GM21390 (cell line): ENCODE data around the gene COPS3.

Source experiments
- ATAC-seq: cut with Tn5 transposase; IDR thresholded peaks from one replicate; pipeline ENCODE4 v1.9.1; 2021; ENCODE audit not compliant: unreplicated experiment

COPS3 gene

DNA sequence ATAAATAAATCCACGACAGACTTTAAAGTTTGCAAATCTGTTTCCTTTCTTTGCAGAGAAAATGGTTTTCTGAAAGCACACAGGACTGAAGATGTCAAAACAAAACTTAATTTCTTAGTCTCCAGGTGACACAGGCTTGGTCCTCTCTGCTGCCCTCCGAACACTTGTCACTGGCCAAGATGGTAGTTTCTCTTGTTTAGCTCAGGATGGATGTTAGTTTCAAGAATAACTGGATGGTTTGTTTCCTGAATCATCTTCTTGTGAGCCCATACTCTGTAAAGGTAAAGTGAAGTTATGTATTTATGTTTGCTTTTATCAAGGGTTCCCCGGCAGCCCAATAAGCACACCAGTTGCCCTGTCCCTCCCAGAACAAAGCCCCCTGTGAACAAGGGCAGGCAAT is 34.2 kb downstream of the COPS3 start:
- ATAC-seq, result no peak

DNA sequence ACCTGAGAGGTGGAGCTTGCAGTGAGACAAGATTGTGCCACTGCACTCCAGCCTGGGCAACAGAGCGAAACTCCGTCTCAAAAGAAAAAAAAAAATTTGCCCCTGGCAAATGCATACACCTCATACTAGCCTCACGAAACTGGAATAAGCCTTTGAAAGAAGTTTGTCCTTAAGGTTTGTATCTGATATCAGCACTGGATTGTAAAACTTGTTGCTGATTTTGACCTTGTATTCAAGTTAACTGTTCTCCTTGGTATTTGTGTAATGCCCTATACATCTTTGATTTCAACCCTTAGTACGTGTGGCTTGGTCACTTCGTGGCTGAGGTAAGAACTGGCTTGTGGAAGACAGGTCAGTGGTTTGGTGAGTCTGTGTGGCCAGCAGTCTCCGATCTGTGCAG is 37.9 kb downstream of the COPS3 start:
- ATAC-seq, result no peak

DNA sequence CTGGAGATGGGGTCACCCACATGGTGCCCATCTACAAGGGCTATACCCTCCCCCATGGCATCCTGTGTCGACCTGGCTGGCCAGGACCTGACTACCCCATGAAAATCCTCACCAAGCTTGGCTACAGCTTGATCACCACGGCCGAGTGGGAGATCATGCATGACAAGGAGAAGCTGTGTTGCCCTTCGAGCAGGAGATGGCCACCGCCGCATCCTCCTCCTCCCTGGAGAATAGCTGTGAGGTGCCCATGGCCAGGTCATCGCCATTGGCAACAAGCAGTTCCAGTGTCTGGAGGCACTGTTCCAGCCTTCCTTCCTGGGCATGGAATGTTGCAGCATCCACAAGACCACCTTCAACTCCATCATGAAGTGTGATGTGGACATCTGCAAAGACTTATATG is 38.8 kb downstream of the COPS3 start:
- ATAC-seq, result no peak

DNA sequence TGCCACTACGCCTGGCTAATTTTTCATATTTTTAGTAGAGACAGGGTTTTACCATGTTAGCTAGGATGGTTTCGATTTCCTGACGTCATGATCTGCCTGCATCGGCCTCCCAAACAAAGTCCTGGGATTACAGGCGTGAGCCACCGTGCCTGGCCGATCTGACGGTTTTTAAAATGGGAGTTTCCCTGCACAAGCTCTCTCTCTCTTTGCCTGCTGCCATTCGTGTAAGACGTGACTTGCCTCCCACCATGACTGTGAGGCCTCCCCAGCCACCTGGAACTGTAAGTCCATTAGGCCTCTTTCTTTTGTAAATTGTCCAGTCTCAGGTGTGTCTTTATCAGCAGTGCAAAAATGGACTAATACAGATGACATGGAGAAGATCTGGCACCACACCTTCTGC is 39.4 kb downstream of the COPS3 start:
- no peak for ATAC-seq

DNA sequence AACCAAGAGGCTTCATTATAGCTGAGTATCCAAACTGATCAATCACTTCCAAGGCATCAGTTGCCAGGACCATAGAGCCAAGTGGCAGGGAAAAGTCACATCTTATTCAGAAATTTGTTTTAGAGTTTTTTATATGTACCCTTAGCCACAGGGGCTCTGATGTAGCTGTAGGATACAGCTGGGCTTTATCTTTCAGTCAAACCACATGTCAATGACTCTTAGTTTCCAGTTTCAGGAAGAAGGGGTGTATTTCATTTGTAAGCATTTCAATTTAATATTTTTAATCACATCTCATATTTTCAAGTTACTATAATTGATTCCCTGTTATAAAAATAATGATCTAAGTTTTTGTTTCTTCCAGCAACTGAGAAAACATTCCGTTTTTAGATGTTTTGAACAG is 41.2 kb downstream of the COPS3 start:
- no peak for ATAC-seq

DNA sequence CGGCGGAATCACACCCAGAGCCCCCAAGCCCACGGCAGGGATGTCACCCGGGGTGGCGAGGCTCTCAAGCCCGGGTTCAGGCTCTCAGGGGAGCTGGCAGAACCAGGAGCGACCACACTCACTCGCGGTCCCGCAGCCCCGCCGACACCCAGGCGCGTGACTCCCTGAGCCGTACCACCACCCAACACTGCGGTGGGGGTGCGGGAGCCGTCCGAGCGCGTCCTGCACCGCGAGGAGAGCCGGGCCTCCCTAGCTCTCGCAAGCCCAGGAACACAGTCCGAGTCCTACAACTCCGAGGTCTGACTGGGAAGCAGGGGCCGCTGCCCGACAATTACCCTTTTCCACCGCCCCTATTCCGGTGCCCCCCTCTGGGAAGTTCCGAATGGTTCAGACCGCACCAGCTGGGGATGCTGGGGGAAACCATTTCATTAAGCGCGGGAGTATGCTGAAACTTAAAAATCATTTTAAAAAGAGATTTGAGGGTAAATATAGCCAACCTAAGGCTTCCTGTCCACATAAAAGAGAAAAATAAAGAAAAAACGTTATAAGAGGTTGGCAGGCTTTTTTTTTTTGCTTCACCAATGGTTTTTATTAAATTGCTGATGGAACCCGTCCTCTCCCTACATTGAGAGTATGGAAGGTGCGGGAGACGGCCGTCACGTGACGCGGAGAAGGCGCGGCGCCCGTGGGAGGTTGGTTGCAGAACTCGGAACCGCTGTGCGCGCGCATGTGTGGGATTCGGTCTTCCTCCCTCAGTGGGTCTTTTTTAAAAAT is 43.8 kb downstream of the COPS3 start, which contains the start of gene FLCN:
FLCN (minus strand) TSS at position 143 of the 774 bp plus-strand sequence. CDS start 9,031 bp downstream, outside the sequence.
- ATAC-seq, result peak; percentile 76

DNA sequence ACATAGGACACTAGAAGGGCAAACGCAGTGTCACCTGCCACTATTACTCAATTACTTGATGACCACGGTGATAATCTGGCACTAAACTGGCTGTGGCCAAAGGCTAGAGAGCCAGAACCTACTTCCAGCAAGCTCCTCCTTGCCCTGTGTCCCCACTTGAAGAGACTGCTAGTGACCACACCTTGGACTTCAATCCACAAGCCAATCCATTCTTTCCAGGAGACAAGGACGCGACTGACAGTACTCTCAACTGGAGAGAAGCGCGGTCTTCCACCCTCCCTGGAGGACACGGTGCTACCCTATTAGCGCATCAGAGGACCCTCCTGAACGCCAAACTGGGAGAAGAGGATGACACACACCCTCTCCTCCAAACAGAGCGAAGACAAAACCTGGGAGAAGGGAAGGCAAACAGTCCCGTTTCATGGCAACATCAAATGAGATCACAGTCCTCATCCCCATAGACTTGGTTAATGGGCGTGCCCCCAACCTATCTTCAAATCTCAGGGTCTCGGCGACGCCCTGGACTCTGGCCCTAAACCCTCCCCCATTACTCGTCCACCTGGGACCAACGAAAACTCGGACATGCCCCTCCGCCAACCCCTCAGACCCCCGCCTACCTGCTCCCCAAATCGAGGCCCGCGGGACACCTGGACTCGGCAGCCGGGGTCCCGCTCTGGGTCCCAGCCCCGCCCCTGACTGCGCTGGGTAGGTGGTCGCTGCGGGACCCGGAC is 44.6 kb downstream of the COPS3 start:
- no peak for ATAC-seq

DNA sequence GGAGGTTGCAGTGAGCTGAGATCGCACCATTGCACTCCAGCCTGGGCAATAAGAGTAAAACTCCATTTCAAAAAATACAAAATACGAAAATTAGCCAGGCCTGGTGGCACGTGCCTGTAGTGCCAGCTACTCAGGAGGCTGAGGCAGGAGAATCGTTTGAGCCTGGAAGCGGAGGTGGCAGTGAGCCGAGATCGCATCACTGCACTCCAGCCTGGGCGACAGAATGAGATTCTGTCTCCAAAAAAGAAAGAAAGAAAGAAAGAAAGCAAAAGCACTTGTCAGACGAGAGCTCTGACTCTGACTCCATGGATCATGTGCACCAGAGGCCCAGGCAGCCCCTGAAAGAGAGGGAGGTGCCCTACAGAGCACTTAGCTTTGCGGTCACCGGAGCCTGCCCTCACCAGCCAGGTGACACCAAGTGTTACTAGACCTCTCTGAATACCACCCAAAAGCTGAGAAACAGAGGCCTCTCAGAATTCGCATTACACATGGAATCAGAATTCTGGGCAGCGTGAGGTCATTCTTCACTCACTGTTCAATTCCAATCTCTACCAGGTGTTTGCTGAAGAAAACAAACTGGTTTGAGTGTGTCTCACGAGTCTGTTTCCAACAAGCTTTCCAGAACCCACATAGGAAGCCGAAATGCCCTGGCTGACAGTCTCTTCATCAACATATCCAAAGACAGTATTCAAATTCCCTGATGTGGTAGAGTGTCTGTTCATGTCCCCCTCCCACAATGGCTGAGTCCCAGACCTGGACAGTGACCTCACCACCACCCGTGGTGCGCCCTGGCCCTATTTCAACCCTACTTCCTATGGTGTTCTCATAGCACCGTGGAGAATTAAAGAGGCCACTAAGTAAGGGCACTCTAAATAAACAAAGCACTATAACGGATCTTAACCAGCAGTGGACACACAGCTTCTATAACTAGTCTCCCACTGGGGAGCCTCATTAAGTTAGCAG is 45.6 kb downstream of the COPS3 start:
- no peak for ATAC-seq

DNA sequence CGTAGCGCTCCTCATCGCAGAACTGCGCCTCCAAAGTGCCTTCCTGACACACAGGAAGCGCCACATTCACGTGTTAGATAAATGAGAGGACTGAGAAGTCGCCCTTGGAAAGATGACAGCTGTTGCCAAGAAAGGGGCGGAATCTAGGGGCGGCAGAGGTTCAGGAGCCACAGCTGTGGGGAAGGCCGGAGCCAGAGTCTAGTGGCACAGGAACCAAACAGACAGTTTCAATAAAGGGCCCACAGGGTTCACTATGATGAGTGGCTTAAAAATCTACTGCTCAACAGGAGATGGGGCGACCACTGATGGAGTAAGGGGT is 48.8 kb downstream of the COPS3 start:
- ATAC-seq, result no peak

DNA sequence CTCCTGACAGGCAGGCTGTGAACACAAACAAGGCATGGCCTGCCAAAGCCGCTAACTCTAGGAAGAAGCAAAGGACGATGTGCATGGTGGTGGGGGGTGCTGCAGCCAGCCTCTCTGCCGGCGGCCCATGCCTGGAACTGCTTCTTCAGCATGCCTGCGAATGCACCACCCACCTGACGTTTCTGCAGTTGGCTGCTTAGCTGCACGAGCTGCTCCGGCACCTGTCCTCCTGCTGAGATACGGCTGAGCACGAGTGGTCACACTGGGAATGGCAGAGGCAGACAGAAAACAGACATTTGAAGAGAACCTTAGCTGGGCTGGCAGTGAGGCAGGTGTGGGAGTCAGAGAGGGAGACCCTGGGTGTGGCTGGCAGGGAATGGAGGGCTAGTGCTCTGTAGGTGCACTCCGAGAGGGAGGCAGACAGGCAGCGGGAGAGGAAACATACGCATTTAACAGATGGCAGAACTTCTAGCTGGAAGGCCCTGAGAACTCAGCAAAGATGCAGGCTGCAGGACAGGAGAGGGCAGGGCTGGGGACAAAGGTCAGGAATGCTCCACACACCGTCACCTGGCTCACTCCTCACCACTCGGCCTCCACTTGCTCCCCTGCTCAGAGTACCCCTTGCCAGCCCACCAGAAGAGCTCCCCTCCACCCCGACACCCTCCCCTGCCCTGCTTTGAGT is 49.3 kb downstream of the COPS3 start:
- ATAC-seq, result no peak

DNA sequence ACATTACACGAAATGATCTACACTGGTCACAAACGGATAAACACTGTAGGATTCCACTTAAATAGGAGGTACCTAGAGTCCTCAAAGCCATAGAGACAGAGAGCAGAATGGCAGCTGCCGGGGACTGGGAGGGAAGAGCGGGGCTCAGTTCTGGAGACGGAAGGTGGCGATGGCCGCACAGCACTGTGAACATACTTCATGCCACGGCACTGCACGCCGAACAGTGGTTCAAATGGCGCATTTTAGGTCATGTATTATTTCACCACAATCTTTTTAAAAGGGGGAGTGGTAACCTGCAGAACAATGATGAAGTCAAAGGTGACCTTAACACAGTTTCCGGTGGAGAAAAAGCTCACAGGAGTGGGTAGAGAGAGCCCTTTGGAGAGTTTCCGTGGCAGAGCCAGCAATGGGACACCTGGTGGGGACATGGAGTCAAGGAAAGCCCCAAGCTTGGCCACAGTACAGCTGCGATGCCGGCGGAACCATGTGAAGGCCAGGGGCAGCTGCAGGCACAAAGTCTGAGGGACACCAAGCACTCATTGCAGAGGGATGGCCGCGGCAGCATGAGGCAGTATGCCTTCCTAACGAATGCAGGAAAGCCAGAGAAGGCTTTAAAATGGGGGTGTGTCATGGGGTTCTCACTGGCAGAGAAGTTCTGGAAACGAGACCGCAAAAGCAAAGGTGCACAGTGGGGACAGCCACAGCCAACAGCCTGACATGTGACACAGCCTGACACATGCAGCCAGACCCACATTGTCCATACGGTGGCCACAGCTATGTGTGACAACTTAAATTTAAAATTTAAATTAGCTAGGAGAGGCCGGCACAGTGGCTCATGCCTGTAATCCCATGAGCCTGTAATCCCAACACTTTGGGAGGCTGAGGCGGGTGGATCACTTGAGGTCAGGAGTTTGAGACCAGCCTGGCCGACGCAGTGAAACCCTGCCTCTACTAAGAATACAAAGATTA is 51.3 kb downstream of the COPS3 start:
- ATAC-seq, result no peak

DNA sequence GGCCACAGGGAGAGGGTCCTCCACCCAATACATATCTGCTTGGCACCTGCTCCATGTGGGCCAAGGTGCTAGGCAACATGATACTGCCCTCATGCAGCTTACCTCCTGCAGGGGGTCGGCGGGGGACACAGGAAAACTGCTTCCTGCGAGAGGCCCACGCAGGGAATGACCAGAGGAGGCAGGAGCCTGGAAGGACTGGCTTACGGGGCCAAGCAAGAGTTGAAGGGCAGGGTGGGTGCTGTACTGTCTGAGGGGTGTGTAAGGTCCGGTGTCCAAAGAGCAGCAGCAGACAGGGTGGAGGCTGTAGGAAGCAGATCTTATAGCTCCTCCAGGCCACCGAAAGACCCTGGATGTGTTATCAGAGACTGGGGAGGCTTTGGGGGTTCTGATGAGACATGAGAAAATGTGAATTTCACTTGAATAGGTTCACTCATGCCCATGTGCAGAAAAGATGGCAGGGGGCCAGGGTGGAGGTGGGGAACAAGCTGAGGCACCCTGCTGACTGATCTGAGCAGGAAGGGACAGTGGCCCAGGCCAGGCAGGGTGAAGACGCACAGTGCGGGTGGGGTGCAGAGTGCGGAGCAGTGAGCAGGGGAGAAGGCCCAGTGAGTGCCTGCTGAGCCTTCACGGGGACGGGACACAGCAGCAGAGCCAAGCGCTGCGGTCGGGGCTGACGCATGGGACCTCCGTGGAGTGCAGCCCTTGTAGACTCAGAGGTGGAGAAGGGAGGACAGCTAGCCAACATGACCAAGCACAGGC is 52.3 kb downstream of the COPS3 start:
- ATAC-seq, result no peak

DNA sequence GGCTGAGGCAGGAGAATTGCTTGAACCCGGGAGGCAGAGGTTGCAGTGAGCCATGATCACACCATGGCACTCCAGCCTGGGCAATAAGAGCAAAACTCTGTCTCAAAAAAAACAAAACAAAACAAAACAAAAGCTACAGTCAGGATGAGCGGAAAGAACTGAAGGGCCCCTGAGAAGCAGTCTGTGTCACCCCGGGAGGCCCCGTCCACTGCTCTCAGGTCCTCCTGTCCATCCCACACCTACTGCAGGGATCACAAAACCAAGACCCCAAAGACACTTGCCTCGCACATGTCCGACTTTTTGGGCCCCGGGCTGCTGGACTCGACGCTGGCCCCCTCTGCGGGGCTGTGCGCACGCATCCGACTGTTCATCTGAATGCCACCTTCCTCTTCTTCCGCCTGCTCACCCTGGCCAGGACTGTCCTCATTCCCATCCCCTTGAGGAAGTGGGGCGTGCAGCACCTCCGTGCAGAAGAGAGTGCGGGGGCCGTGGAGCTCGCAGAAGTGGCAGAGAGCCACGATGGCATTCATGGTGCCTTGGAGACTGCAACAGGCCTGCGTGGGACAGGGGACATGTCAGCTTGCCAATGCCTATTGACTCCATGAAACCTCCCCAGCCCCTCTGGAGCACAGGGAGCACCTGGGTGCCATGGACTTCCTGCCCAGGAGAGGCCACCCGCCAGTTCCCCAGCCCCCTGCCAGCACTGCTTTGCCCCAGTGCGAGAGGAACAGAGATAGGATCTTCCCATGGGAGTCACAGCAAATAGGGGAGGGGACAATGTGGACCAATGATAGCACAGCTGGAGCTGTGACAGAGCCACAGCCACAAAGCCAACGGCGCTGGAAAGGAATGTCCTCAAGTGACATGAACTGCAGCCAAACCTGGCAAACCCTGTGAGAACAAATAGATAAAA is 53.2 kb downstream of the COPS3 start:
- no peak for ATAC-seq

DNA sequence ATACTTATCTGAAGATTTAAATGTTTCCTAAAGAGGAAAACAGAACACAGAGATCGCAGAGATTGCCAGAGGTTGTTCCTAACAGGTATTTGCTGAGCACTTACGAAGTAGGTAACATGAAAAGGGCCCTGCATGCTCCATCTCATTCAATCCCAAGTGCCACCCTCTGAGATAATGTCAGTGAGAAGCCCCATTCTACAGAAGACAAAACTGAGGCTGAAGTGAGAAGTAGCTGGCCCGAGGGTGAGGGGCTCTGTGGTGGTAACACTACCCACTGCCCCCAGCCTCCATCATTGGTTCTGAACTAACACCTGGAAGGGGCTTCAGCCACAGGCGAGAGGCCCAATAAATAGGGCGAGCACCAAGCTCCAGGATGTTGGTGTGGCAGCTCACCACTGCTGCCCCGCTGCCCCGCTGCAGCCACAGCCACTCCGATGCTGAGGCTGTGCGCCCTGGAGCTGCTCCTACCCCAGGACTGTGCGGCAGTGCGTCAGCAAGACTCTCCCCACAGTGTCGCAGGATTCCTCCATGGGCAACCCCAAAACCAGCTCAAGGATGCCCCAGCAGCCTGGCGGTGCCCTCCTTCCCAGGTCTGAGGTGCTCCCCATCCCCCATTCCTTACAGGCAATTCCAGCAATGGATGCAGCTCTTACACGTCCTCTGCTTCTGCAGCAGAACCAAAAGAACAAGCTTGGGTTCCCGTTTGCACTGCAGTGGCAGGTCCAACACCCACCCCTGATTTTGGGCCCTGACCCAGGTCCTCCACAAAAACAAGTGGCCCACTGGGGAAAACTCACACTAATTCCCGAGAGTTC is 54.4 kb downstream of the COPS3 start:
- no peak for ATAC-seq

DNA sequence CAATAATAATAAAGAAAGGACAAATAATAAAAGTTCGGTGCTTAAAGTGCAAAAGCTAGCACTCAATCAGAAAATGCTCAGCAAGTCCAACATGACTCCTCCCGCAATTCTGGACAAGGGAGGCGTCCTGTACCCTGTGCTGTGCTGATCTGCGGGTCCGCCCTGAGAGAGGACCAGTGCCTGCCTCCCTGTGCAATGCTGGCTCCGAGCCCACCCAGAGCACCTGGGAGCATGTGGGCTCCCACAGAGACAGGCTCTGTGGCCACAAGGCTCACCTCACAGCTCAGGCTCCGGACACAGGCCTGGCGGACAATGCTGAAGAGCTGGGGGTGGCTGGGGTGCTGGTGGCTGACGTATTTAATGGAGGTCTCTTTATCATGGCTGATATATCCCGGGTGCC is 55.1 kb downstream of the COPS3 start:
- ATAC-seq, result no peak

DNA sequence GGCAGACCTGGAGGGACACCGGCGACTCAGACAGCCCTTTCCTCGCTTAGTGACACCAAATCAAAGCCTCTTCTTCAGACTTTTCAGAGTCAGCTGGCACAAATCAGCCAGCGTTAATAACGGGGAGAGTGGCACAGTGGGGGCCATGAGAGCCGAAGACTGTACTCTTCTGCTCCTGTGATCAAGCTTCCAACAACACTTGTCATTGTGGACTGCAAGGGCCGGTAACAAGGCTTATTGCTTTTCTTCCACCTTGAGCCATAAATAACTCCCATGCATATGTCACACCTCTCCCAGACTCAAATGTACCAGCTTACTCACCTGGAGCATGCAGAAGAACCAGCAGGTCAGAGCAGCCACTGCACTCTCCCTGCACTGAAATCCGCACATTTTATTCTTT is 56.9 kb downstream of the COPS3 start:
- no peak for ATAC-seq

DNA sequence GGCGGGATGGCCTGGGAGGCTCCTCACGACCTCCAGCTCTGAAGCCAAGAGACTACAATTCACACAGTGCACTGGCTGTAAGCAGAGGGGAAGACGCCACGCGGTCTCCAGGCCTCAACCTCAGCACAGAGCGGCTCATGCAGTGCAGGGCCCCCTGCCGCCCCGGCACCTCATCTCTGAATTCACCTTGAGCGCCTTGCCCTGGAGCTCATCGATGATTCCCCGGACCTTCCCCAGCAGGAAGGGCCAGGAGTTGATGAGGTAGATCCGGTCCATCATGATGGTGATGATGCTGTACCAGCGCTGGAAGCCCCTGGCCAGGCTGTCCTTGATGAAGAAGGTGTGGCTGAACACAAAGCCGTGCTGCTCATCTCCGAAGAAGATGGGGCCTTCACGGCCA is 57.3 kb downstream of the COPS3 start:
- no peak for ATAC-seq
